ENCODE data around the gene KRT16.

- TF ChIP-seq CTCF (IDR thresholded peaks at IDR 0.05; ENCODE audit: extremely low read depth in 1 of 2, insufficient read depth in 1 of 2, low read depth in 1 of 2, low read length in 2 of 2), result no peak
- TF ChIP-seq EZH2 (IDR thresholded peaks at IDR 0.05; ENCODE audit: borderline replicate concordance, low read depth, low read length, severe bottlenecking), result no peak
- TF ChIP-seq POLR2A (IDR thresholded peaks at IDR 0.05; ENCODE audit: low read depth, low read length), result no peak
- TF ChIP-seq POLR2AphosphoS5 (IDR thresholded peaks at IDR 0.05; ENCODE audit: insufficient read depth, low read depth, low read length), result no peak
- no peak for TF ChIP-seq MAX (IDR thresholded peaks at IDR 0.05; ENCODE audit: insufficient read depth, insufficient read length)
- no peak for TF ChIP-seq FOS (IDR thresholded peaks at IDR 0.05; ENCODE audit: borderline replicate concordance, insufficient read depth, low read length)
- TF ChIP-seq MYC (IDR thresholded peaks at IDR 0.05; ENCODE audit: low read depth, low read length), result no peak
Observed at GRCh38 chr17:41657176-41657754, 44.7 kb upstream of the KRT16 start.
